Measurements from ENCODE around the gene NCK2.

The NCK2 gene

DNA sequence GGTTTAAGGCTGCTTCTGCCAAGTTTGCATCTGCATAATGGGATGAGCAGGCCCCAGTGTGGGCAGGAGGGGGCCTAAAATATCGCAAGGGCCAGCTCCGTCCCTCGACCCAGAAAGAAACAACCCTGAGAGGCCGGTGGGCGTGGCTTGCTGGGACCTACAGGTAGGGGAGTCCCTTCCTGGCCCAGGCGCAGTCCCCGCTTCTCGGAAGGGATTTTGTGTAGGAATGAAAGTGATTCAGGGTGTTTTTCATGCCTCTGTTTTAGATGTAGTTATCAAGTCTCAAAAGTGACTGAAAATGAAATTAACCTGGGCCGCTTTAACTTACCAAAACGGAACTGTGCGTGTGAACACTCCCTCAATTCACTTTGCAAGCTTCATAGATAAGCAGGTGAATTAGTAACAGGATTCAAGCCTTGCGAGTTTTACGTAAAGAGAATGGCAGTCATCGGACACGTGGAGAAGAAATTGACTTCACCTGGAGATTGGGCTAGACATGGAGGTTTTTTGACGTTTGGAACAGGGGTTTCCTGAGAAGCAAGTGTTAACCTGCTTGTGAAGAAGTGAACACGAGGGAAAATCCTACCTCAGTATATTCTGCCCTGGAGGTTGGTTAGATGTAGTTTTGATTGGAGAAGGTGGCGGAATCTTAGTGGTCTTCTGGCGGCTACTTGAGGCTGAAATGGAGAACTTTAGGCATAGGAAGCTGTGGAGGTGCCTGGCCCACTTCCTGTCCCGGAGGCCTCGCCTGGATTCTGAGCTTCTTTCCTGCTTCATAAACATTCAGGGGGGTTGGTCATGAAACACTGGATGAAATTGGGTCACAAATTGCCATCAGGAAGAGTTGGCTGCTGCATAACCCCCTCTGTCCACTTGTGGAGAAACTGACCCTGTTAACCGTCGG, 1.7 kb downstream of the NCK2 start:
- no peak overlapping the region for H3K27ac ChIP-seq (ENCODE audit: low read depth, low read length)
- H4K20me1 ChIP-seq (ENCODE audit: control insufficient read depth, insufficient read depth, low read depth, low read length): peaks cover 9% of the 10 kb centered on the region; the same call in 1 of the 2 replicates
- TF ChIP-seq EZH2phosphoT487 (IDR thresholded peaks at IDR 0.05; ENCODE audit: borderline replicate concordance, low read length): no peak
- TF ChIP-seq, protein P1, sequence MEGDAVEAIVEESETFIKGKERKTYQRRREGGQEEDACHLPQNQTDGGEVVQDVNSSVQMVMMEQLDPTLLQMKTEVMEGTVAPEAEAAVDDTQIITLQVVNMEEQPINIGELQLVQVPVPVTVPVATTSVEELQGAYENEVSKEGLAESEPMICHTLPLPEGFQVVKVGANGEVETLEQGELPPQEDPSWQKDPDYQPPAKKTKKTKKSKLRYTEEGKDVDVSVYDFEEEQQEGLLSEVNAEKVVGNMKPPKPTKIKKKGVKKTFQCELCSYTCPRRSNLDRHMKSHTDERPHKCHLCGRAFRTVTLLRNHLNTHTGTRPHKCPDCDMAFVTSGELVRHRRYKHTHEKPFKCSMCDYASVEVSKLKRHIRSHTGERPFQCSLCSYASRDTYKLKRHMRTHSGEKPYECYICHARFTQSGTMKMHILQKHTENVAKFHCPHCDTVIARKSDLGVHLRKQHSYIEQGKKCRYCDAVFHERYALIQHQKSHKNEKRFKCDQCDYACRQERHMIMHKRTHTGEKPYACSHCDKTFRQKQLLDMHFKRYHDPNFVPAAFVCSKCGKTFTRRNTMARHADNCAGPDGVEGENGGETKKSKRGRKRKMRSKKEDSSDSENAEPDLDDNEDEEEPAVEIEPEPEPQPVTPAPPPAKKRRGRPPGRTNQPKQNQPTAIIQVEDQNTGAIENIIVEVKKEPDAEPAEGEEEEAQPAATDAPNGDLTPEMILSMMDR (IDR thresholded peaks at IDR 0.05; ENCODE audit: low read depth, low read length, poor library complexity, severe bottlenecking): no peak
- H3K79me2 ChIP-seq (ENCODE audit: control insufficient read depth, low read length): peaks cover 61% of the 10 kb centered on the region
- no peaks in the 10 kb centered on the region for H3K9me2 ChIP-seq (replicated peaks; ENCODE audit: control insufficient read depth, low read length)
- H3K27me3 ChIP-seq (ENCODE audit: control insufficient read depth, low read length): no peaks in the 10 kb centered on the region
- no peaks in the 10 kb centered on the region for H3K9me3 ChIP-seq (ENCODE audit: control insufficient read depth, insufficient read depth, low read length)
- peaks cover 43% of the 10 kb centered on the region for H3K4me1 ChIP-seq (ENCODE audit: control insufficient read depth, low read length)
- 0 out of 2 replicates have a peak, but pooled peaks cover 5% of the 10 kb centered on the region for H3K36me3 ChIP-seq (ENCODE audit: control insufficient read depth, low read length)
- peak overlapping the region; percentile 88 for H3K4me3 ChIP-seq (ENCODE audit: low read length)
- peak overlapping the region; percentile 96 for H3K4me2 ChIP-seq (ENCODE audit: low read length)
- peaks cover 13% of the 10 kb centered on the region for H3F3A ChIP-seq (ENCODE audit: control insufficient read depth, insufficient read depth)

DNA sequence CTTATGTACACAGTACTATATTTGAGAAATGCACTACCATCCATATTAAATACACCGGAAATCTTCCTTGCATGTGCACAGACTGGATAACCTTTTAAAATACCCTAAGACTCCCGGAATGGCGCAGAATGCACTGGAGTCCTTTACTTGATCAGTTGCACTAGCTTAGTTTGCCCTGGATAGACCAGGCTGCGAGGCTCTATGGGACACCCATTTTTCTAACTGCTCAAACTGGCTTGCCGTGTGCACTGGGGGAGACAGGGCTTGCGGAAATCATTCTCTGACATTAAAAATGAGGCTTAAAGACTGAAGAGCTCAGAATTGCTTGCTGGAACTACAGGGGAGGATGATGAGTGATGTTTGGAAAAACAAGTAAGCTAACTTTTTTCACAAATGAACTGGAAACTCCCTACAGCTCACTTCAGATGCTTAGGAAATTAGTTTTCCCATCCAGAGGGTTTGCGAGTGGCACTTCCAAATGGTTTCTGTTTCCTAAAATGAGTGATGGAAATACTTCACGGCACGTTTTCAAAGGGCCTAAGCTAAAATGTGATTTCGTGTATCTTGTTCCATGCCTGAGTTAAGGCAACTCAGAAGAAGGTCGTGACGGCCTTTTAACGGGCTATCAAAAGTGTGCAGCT, 2.7 kb downstream of the NCK2 start:
- H3K9me3 ChIP-seq (ENCODE audit: control insufficient read depth, insufficient read depth, low read length): no peaks in the 10 kb centered on the region
- peaks cover 43% of the 10 kb centered on the region for H3K4me1 ChIP-seq (ENCODE audit: control insufficient read depth, low read length)
- peaks cover 13% of the 10 kb centered on the region for H3F3A ChIP-seq (ENCODE audit: control insufficient read depth, insufficient read depth)
- 0 out of 2 replicates have a peak, but pooled peaks cover 5% of the 10 kb centered on the region for H3K36me3 ChIP-seq (ENCODE audit: control insufficient read depth, low read length)
- TF ChIP-seq, protein P1 (IDR thresholded peaks at IDR 0.05; ENCODE audit: low read depth, low read length, poor library complexity, severe bottlenecking): no peak
- no peak for TF ChIP-seq EZH2phosphoT487 (IDR thresholded peaks at IDR 0.05; ENCODE audit: borderline replicate concordance, low read length)
- H3K4me3 ChIP-seq (ENCODE audit: low read length): peak overlapping the region; percentile 88; the same call in 1 of the 2 replicates
- H3K27me3 ChIP-seq (ENCODE audit: control insufficient read depth, low read length): no peaks in the 10 kb centered on the region
- H3K4me2 ChIP-seq (ENCODE audit: low read length): peak overlapping the region; percentile 96
- no peaks in the 10 kb centered on the region for H3K9me2 ChIP-seq (replicated peaks; ENCODE audit: control insufficient read depth, low read length)
- peaks cover 68% of the 10 kb centered on the region for H3K79me2 ChIP-seq (ENCODE audit: control insufficient read depth, low read length)
- H3K27ac ChIP-seq (ENCODE audit: low read depth, low read length): no peak overlapping the region
- peaks cover 9% of the 10 kb centered on the region; the same call in 1 of the 2 replicates for H4K20me1 ChIP-seq (ENCODE audit: control insufficient read depth, insufficient read depth, low read depth, low read length)

DNA sequence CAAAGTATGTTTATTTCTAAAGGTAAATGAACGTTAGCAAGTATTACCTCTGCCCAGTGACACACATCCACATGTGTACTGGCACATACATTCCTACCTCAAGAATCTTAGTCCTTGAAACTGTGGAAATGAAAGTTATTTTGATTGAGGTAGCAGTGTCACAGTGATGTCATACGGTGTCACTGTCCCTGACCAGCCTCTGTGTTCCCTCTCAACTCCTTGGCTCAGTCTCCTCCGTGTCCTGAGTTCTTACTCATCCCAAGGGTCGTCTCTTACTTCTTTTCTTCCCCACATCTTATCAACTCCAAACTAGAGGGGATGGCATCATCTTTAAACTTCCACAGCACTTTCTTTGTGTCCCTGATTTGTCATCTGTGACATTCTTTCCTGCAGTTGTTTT, 3.3 kb downstream of the NCK2 start:
- Histone ChIP-seq H3K4me3 (ENCODE audit: low read length) (no peak overlapping the region), H3K36me3 (ENCODE audit: control insufficient read depth, low read length) (0 out of 2 replicates have a peak, but pooled peaks cover 5% of the 10 kb centered on the region), H3F3A (ENCODE audit: control insufficient read depth, insufficient read depth) (peaks cover 12% of the 10 kb centered on the region), H3K4me1 (ENCODE audit: control insufficient read depth, low read length) (peaks cover 42% of the 10 kb centered on the region), H3K9me2 (replicated peaks; ENCODE audit: control insufficient read depth, low read length) (no peaks in the 10 kb centered on the region), H3K4me2 (ENCODE audit: low read length) (peak overlapping the region; percentile 96; the same call in 1 of the 2 replicates), H3K79me2 (ENCODE audit: control insufficient read depth, low read length) (peaks cover 74% of the 10 kb centered on the region), H3K9me3 (ENCODE audit: control insufficient read depth, insufficient read depth, low read length) (no peaks in the 10 kb centered on the region), H4K20me1 (ENCODE audit: control insufficient read depth, insufficient read depth, low read depth, low read length) (peaks cover 9% of the 10 kb centered on the region; the same call in 1 of the 2 replicates), H3K27ac (ENCODE audit: low read depth, low read length) (no peak overlapping the region), H3K27me3 (ENCODE audit: control insufficient read depth, low read length) (no peaks in the 10 kb centered on the region)
- TF ChIP-seq, protein P1 (IDR thresholded peaks at IDR 0.05; ENCODE audit: low read depth, low read length, poor library complexity, severe bottlenecking): no peak
- TF ChIP-seq EZH2phosphoT487 (IDR thresholded peaks at IDR 0.05; ENCODE audit: borderline replicate concordance, low read length): no peak

Measured in DOHH2 (cell line).